WTC11 (cell line): ENCODE results near the gene ZACN. TPM values are rescaled to one million over a fixed set of nuclear protein-coding genes. Genes with fewer than 3 reads are reported as not detected.

ENCODE experiments used
- ATAC-seq: fragments of 200-7000 bp; cut with Tn5 transposase; 2 replicates; pipeline ENCODE4 v1.10.0; 2021; ENCODE audit warnings: mild to moderate bottlenecking, moderate library complexity
- CTCF ChIA-PET: fragments of 300-600 bp; sonication (Branson Sonifier 250); formaldehyde crosslinking; loops from one replicate; lab custom pipeline; 2021; ENCODE audit warnings: antibody characterized with exemption; lab: Charles Lee
- POLR2A ChIA-PET: fragments of 350-600 bp; sonication (Branson Sonifier 250); formaldehyde crosslinking; loops from one replicate; lab custom pipeline; 2021; ENCODE audit warnings: antibody characterized with exemption; lab: Charles Lee
- DNase-seq: peaks from one replicate; pipeline ENCODE4 v3.0.0; 2021; ENCODE audit warnings: low spot score
- H3K27ac Mint-ChIP-seq: 2 replicates; pipeline ENCODE4 v1.8.0; 2021; ENCODE audit warnings: mixed read lengths
- H3K27me3 Mint-ChIP-seq: 2 replicates; pipeline ENCODE4 v1.8.0; 2021; ENCODE audit warnings: low read depth, mild to moderate bottlenecking, moderate library complexity, mixed read lengths
- H3K36me3 Mint-ChIP-seq: 2 replicates; pipeline ENCODE4 v1.8.0; 2021; ENCODE audit warnings: mixed read lengths
- H3K4me1 Mint-ChIP-seq: 2 replicates; pipeline ENCODE4 v1.8.0; 2022; ENCODE audit warnings: mixed read lengths
- H3K4me3 Mint-ChIP-seq: 2 replicates; pipeline ENCODE4 v1.8.0; 2021; ENCODE audit warnings: mild to moderate bottlenecking, moderate library complexity, mixed read lengths
- H3K9me3 Mint-ChIP-seq: 2 replicates; pipeline ENCODE4 v1.8.0; 2021; ENCODE audit warnings: mixed read lengths
- CREM ChIP-seq: sonication (generic); formaldehyde crosslinking; IDR thresholded peaks from 2 replicates; pipeline ENCODE4 v1.8.1; 2022; ENCODE audit warnings: mild to moderate bottlenecking, missing genetic modification reagents, moderate library complexity
- HMGA2 ChIP-seq: fragments of 250-450 bp; sonication (Bioruptor Pico); IDR thresholded peaks from 2 replicates; pipeline ENCODE4 v1.4.0; 2021; ENCODE audit warnings: mild to moderate bottlenecking, moderate library complexity
- KAT7 ChIP-seq: sonication (generic); formaldehyde crosslinking; IDR thresholded peaks from 2 replicates; pipeline ENCODE4 v1.8.1; 2023; ENCODE audit warnings: missing genetic modification reagents, mild to moderate bottlenecking, borderline replicate concordance
- MXD4 ChIP-seq: fragments of 250-450 bp; sonication (Bioruptor Pico); IDR thresholded peaks from 2 replicates; pipeline ENCODE4 v1.8.0; 2021; ENCODE audit warnings: mild to moderate bottlenecking, moderate library complexity, borderline replicate concordance
- NFYB ChIP-seq: sonication (generic); formaldehyde crosslinking; conservative IDR thresholded peaks from 2 replicates; pipeline ENCODE4 v1.8.0; 2022; ENCODE audit warnings: low read depth, missing genetic modification reagents
- NR3C1 ChIP-seq: sonication (generic); formaldehyde crosslinking; conservative IDR thresholded peaks from 2 replicates; pipeline ENCODE4 v1.8.1; 2023; ENCODE audit warnings: low read depth, mild to moderate bottlenecking, missing genetic modification reagents
- ZBTB21 ChIP-seq: sonication (generic); formaldehyde crosslinking; IDR thresholded peaks from 2 replicates; pipeline ENCODE4 v1.8.1; 2023; ENCODE audit warnings: mild to moderate bottlenecking, missing genetic modification reagents, borderline replicate concordance
- ZNF423 ChIP-seq: fragments of 250-450 bp; sonication (Bioruptor Pico); IDR thresholded peaks from 2 replicates; pipeline ENCODE4 v2.1.2; 2022; ENCODE audit warnings: mild to moderate bottlenecking, moderate library complexity
- ZNF671 ChIP-seq: fragments of 250-450 bp; sonication (Bioruptor Pico); IDR thresholded peaks from 2 replicates; pipeline ENCODE4 v1.8.0; 2021; ENCODE audit warnings: mild to moderate bottlenecking
- total RNA-seq: library from RNA; stranded (reverse); gene quantifications from 3 replicates; pipeline ENCODE4 v1.2.3, GENCODE V29; 2021
- TF ChIP-seq, protein P1 (sequence below): sonication (generic); formaldehyde crosslinking; IDR thresholded peaks from 2 replicates; pipeline ENCODE4 v1.8.1; 2023; ENCODE audit warnings: mild to moderate bottlenecking, missing genetic modification reagents
- TF ChIP-seq, protein P2 (sequence below): sonication (generic); formaldehyde crosslinking; IDR thresholded peaks from 2 replicates; pipeline ENCODE4 v1.8.1; 2023; ENCODE audit warnings: mild to moderate bottlenecking, missing genetic modification reagents, borderline replicate concordance
- TF ChIP-seq, protein P3 (sequence below): sonication (generic); formaldehyde crosslinking; IDR thresholded peaks from 2 replicates; pipeline ENCODE4 v1.8.1; 2023; ENCODE audit warnings: mild to moderate bottlenecking, missing genetic modification reagents
- TF ChIP-seq, protein P4 (sequence below): fragments of 250-450 bp; sonication (Bioruptor Pico); IDR thresholded peaks from 2 replicates; pipeline ENCODE4 v1.8.0; 2021; ENCODE audit warnings: mild to moderate bottlenecking
- TF ChIP-seq, protein P5 (sequence below): fragments of 250-450 bp; sonication (Bioruptor Pico); IDR thresholded peaks from 2 replicates; pipeline ENCODE4 v1.9.0; 2021; ENCODE audit warnings: mild to moderate bottlenecking, borderline replicate concordance

Gene ZACN
- total RNA-seq, 1 experiment from 2014 or later = 0.28 TPM

DNA sequence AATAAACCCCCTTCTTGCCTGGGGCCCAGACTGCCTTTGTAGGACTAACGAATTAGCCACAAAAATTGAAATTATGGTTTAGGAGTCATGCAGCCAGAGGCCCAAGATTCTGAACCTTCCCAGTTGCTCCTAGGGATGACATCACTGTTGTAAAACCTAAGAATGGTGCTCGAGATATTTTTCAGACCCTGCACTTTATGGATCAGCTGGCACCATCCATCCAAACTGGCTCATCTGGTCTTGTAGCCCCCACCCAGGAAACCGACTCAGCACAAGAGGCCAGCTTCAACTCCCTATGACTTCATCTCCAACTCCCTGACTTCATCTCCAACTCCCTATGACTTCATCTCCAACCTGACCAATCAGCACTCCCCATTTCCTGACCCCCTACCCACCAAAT is 40.9 kb upstream of the ZACN start (continued):
- TF ChIP-seq, protein P1, sequence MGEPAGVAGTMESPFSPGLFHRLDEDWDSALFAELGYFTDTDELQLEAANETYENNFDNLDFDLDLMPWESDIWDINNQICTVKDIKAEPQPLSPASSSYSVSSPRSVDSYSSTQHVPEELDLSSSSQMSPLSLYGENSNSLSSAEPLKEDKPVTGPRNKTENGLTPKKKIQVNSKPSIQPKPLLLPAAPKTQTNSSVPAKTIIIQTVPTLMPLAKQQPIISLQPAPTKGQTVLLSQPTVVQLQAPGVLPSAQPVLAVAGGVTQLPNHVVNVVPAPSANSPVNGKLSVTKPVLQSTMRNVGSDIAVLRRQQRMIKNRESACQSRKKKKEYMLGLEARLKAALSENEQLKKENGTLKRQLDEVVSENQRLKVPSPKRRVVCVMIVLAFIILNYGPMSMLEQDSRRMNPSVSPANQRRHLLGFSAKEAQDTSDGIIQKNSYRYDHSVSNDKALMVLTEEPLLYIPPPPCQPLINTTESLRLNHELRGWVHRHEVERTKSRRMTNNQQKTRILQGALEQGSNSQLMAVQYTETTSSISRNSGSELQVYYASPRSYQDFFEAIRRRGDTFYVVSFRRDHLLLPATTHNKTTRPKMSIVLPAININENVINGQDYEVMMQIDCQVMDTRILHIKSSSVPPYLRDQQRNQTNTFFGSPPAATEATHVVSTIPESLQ (CRISPR knock-in tag) = no peak
- TF ChIP-seq, protein P2, sequence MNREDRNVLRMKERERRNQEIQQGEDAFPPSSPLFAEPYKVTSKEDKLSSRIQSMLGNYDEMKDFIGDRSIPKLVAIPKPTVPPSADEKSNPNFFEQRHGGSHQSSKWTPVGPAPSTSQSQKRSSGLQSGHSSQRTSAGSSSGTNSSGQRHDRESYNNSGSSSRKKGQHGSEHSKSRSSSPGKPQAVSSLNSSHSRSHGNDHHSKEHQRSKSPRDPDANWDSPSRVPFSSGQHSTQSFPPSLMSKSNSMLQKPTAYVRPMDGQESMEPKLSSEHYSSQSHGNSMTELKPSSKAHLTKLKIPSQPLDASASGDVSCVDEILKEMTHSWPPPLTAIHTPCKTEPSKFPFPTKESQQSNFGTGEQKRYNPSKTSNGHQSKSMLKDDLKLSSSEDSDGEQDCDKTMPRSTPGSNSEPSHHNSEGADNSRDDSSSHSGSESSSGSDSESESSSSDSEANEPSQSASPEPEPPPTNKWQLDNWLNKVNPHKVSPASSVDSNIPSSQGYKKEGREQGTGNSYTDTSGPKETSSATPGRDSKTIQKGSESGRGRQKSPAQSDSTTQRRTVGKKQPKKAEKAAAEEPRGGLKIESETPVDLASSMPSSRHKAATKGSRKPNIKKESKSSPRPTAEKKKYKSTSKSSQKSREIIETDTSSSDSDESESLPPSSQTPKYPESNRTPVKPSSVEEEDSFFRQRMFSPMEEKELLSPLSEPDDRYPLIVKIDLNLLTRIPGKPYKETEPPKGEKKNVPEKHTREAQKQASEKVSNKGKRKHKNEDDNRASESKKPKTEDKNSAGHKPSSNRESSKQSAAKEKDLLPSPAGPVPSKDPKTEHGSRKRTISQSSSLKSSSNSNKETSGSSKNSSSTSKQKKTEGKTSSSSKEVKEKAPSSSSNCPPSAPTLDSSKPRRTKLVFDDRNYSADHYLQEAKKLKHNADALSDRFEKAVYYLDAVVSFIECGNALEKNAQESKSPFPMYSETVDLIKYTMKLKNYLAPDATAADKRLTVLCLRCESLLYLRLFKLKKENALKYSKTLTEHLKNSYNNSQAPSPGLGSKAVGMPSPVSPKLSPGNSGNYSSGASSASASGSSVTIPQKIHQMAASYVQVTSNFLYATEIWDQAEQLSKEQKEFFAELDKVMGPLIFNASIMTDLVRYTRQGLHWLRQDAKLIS = no peak

DNA sequence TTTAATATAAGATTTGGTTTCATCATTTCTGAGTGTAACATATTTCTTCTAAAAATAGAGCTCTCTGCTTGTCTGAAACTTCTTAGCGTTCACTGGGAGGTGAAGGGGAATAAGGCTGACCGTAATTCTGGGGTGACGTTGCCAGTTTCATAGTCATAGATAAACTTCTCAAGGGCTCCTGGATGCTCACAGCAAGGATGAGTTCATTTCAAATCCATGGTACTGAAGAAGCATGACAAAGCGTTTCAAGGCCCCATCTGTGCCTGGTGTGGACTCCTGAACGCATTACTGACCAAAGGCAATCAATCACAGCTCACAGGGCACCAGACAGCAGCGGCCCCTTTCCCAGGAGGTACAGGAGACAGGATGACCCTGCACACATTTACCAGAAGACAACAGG is 39.9 kb upstream of the ZACN start:
- Mint-ChIP-seq H3K4me1 (peaks cover 20% of the 10 kb centered on the region), H3K36me3 (peaks cover 47% of the 10 kb centered on the region), H3K27ac (no peak overlapping the region), H3K4me3 (no peak overlapping the region), H3K27me3 (no peaks in the 10 kb centered on the region), H3K9me3 (no peaks in the 10 kb centered on the region)
- ATAC-seq (no peak), DNase-seq (no peak)
- CTCF ChIA-PET = interaction anchor here (0.9 to 1.0 kb wide), 2 partner anchors 25 to 34 kb away, joined by 3 to 5 read pairs; no protein-coding TSS in a partner anchor
- TF ChIP-seq NR3C1 = no peak
- TF ChIP-seq HMGA2 (CRISPR knock-in tag) = no peak
- no peak for TF ChIP-seq NFYB
- TF ChIP-seq, protein P3, sequence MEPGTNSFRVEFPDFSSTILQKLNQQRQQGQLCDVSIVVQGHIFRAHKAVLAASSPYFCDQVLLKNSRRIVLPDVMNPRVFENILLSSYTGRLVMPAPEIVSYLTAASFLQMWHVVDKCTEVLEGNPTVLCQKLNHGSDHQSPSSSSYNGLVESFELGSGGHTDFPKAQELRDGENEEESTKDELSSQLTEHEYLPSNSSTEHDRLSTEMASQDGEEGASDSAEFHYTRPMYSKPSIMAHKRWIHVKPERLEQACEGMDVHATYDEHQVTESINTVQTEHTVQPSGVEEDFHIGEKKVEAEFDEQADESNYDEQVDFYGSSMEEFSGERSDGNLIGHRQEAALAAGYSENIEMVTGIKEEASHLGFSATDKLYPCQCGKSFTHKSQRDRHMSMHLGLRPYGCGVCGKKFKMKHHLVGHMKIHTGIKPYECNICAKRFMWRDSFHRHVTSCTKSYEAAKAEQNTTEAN (CRISPR knock-in tag) = no peak
- TF ChIP-seq ZBTB21 (CRISPR knock-in tag) = no peak
- TF ChIP-seq, protein P4, sequence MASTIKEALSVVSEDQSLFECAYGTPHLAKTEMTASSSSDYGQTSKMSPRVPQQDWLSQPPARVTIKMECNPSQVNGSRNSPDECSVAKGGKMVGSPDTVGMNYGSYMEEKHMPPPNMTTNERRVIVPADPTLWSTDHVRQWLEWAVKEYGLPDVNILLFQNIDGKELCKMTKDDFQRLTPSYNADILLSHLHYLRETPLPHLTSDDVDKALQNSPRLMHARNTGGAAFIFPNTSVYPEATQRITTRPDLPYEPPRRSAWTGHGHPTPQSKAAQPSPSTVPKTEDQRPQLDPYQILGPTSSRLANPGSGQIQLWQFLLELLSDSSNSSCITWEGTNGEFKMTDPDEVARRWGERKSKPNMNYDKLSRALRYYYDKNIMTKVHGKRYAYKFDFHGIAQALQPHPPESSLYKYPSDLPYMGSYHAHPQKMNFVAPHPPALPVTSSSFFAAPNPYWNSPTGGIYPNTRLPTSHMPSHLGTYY (CRISPR knock-in tag) = no peak
- no peak for TF ChIP-seq ZNF423 (CRISPR knock-in tag)
- TF ChIP-seq MXD4 (CRISPR knock-in tag) = no peak
- no peak for TF ChIP-seq CREM (CRISPR knock-in tag)
- no peak for TF ChIP-seq KAT7 (CRISPR knock-in tag)
- no peak for TF ChIP-seq ZNF671 (CRISPR knock-in tag)
- TF ChIP-seq, protein P5, sequence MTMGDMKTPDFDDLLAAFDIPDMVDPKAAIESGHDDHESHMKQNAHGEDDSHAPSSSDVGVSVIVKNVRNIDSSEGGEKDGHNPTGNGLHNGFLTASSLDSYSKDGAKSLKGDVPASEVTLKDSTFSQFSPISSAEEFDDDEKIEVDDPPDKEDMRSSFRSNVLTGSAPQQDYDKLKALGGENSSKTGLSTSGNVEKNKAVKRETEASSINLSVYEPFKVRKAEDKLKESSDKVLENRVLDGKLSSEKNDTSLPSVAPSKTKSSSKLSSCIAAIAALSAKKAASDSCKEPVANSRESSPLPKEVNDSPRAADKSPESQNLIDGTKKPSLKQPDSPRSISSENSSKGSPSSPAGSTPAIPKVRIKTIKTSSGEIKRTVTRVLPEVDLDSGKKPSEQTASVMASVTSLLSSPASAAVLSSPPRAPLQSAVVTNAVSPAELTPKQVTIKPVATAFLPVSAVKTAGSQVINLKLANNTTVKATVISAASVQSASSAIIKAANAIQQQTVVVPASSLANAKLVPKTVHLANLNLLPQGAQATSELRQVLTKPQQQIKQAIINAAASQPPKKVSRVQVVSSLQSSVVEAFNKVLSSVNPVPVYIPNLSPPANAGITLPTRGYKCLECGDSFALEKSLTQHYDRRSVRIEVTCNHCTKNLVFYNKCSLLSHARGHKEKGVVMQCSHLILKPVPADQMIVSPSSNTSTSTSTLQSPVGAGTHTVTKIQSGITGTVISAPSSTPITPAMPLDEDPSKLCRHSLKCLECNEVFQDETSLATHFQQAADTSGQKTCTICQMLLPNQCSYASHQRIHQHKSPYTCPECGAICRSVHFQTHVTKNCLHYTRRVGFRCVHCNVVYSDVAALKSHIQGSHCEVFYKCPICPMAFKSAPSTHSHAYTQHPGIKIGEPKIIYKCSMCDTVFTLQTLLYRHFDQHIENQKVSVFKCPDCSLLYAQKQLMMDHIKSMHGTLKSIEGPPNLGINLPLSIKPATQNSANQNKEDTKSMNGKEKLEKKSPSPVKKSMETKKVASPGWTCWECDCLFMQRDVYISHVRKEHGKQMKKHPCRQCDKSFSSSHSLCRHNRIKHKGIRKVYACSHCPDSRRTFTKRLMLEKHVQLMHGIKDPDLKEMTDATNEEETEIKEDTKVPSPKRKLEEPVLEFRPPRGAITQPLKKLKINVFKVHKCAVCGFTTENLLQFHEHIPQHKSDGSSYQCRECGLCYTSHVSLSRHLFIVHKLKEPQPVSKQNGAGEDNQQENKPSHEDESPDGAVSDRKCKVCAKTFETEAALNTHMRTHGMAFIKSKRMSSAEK (CRISPR knock-in tag) = no peak
- POLR2A ChIA-PET = no interaction called here
